ENCODE results near the gene VEZF1.

The VEZF1 gene

DNA sequence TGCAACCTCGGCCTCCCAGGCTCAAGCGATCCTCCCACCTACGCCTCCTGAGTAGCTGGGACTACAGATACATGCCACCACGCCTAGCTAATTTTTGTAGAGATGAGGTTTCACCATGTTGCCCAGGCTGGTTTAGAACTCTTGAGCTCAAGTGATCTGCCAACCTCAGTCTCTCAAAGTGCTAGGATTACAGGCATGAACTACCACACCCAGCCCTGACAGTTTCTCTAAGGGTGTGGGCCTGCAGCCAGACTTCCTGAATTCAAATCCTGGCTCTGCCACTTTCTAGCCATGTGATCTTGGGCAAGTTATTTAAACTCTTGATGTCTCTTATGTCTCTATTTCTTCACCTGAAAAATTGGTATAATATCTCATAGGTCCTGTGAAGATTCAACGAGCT lies 38.4 kb downstream of the VEZF1 start:
- DNase-seq (ENCODE audit: low spot score): no peak

DNA sequence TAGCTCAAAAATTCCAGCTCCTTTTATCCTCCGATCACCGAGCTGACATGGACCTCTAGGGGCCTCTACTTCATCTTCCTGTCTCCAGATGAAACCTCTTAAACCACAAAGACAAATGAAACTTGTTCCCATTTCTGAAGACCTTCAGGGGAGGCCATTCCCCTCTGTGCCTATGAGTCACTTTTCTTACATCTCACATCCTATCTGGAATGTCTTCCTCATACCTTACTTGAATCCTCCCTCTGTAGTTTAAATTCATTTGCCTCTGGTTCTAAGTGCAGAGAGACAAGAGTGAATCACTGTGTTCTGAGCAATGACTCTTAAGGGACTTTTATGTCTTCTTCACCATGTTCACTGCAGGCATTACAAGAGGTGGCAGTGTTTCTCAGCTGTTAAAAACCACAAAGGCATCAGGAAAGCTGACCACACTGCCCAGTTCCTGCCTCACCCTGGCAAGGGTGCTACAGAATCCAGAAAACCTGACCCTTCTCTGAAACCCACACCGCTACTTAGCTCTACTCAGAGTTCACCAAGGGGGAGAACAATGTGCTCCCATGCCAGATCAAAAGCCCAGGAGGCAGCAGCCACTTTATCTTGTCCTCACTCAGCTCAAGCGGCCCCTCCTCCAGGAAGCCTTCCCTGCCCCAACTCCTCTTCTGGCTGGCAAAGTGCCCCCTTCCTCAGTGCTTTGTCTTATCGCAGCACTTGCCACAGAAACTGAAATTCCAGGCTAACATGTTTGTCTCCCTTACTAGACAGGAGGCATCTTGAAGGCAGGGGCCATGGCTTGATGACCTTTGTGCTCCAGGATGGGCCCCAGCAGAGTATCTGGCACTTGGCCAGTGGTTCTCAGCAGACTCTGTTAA lies 39.3 kb downstream of the VEZF1 start:
- DNase-seq (ENCODE audit: low spot score): peak; percentile 28

DNA sequence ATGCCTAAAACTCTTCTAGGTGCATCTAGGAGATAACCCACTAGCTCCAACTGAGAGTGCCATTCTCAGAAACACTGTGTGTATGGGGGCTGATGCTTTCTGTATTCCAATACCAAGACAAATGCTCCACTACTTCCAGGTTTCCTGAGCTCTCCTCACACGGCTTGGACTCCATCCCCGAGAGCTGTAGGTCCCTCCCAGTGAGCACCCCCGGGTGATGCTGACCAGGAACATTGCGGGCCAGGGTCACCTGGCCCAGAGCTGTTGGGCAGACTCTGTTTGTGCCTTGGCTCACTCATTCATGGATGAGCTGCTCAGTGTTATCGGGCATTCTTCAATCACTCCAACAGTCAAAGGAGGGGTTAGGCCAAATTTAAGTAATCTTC lies 39.9 kb downstream of the VEZF1 start:
- no peak for DNase-seq (ENCODE audit: low spot score)

DNA sequence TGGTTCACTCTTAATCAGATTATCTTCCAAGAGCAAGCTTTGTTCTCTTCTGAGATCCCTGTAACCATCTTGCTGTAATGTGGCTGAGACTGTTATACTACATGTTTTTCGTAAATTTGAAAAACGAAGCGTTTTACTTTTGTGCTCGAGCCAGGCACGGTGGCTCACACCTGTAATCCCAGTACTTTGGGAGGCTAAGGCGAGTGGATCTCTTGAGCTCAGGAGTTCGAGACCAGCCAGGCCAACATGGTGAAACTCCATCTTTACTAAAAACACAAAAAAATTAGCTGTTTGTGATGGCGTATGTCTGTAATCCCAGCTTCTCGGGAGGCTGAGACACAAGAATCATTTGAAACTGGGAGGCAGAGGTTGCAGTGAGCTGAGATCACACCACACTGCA lies 40.7 kb downstream of the VEZF1 start:
- DNase-seq (ENCODE audit: low spot score): no peak

DNA sequence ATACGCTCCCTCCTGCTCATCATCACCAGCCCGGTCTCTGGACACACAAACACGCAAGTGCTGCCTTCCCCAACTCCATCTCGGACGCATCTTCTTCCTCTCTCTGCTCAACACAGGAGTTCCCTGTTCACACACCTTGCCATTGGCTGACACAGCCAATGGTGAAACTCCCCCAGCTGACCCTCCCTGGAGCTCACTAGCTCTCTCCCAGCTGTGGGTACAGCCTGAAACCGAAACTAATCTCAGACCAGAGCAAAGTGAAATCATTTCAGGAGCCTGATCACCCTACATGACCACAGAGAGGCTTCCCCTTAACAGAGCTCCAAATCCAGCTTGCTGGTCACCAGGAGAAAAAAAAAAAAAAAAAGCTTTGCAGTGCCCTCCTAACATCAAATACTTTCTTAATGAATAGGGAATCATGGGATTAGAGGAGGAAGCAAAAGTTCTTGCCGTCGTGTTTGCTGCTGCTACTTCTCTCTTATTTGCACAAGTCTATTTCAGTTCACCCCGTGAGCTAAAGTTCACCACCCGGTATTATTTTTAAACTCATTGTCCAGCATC lies 41.2 kb downstream of the VEZF1 start:
- peak; percentile 23 for DNase-seq (ENCODE audit: low spot score)

DNA sequence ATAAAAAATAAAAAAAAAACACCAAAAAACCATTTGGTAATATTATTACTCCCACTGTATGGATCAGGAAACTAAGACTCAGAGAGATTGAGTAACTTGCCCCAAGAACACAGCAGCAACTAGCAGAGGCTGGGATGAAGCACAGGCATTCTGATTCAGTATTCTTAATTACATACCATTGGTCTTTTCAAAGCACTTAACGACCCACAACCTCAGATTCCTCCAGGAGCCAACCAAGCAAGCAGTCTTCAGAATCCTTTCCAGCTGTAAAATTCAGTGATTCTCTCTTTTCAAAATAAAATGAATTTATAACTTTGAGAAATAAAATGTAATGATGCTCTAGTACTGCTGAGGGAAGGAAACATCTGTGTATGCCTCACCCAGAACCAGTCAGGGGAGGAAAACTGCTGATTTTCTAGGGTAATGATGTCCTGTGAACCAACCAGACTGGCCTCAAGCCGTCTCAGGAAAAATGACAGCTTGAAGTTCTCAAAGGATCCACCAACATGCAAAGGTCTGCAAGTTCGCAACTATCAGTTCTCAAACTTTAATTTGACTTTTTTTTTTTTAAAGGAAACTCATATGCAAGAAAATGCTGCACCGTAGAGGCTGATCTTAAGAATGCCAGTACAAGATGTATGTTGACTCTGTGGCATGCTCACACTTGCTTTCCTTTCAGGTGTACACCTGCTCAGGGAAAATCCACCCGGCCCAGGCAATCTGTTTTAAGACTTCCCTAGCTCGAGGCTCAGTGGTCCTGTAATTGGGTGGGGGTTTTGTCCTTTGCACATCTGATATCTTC lies 41.9 kb downstream of the VEZF1 start:
- DNase-seq (ENCODE audit: low spot score): no peak

DNA sequence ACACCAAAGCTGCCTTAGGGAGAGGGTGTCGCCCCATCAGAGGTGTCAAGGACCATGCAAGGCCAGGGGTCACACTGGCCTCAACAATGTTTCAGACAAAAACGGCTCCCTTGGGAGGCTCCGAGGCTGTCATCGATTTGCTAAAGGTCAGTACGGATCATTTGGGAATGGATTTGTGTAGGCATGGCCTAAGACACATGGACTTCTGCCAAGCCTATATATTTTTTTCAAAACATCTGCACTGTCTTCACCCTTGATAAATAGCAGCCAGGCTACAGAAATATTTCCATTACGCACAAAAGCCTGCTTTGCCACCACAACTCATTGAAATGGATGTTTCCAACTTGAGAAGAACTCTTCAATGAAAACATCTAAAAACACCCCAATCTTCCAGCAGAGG lies 43.1 kb downstream of the VEZF1 start:
- DNase-seq (ENCODE audit: low spot score): no peak

DNA sequence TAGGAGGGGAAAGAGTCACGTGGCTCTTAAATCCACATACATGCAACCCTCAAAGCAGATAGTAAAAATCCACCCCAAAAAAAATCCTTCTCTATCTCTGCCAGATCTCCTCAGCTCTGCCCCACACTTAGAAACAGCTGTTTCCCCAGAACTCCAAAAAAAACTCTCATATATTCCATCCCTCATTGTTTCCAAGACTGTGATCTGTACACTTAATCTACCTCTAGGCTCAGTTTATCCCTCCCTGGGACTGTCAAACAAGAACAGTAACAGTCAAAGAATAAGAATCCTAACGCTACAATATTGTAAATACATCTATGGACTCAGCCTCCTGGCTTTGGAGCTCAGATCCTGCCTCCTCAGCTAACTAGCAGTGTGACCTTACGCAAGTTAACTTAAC lies 44.4 kb downstream of the VEZF1 start:
- no peak for DNase-seq (ENCODE audit: low spot score)

DNA sequence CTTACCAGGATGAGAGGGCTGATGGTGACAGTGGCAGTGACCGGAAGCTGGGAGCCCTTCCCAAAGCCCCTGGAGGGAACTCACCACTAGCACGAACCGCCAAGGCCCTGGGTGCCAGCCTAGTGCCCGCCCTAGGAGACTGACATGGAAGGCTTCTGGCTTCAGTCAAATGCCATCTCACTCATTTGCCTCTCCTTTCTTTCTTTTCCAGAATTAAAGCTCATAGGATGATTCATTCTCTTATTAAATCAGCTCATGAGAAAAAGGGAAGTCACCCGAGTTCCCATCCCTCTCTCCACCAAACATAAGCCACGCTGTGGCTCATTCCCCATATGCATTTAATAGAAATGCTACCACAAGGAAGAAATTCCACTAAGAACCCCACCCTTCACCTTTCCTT lies 44.9 kb downstream of the VEZF1 start:
- DNase-seq (ENCODE audit: low spot score): no peak

DNA sequence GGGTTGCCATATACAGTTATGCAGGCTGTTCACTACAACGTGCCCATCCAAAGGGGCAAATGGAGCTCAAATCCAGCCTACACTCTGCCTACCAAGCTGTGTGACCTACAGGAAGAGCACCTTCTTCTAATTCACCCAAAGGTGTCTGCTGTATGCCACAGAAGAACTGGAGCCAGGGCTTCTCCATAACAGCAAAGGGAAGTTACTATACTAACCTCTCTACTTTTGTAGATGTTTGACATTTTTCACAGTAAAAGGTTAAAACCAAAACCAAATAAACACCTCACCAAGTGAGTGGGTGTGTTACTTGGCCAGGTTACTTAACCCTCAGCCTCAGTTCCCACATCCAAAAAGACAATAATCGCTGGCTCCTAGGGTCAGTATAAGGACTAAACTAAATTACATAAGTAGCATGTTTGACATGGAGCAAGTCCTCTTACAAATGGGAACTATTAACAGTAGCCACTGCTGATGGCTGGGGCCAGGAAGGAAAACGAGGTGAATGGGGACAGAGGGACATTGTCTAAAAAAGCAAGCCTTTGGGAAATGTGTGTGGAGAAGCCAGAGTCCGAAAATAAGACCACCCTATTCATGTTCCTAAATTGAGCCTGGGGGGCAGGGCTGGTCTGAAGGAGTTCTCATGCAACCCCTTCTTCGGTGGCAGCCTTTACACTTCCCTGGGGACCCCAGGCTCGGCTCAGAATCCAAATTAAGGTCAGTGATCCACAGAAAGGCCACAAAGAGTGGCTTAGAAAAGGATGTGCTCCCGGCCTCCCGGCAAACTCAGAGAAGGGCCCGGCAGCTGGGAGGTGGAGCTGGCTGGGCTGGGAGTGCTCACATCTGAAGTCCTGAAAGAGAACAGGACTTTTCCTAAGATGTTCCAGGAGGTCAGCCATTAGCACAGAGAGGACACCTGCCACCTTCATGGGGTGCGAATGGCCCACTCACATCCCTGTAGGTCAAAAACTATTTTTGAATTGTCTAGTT lies 46.4 kb downstream of the VEZF1 start:
- no peak for DNase-seq (ENCODE audit: low spot score)

DNA sequence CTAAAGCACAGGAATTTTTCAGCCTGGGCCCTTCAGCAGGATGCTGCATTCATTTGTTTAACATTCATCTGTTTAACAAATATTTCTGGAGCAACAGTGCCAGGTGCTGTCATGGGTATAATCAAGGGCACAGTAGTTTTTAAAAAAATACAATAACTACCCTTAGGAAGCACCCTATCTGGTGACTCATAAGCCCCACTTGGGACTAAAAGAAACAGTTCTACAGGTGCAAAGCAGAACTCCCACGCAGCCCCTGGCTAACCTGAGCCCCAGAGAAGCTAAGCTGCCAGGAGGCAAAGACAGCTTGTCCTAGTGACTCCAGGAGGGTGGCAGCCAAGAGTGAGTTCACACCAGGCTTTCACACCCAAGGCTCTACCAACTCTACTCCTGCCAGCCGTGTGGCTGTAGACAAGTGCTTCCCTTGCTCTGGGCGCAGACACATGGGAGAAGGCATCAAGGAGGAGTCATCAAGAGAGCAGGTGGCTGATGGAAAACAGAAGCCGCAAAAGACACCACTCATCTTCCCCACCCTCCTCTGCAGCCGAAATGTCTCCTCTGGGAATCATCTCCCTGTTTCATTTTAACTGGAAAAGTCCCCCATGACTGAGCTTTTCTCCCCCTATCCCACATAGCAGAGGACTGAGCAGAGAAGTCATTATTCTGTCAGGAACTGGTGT lies 47.3 kb downstream of the VEZF1 start:
- DNase-seq (ENCODE audit: low spot score): no peak

DNA sequence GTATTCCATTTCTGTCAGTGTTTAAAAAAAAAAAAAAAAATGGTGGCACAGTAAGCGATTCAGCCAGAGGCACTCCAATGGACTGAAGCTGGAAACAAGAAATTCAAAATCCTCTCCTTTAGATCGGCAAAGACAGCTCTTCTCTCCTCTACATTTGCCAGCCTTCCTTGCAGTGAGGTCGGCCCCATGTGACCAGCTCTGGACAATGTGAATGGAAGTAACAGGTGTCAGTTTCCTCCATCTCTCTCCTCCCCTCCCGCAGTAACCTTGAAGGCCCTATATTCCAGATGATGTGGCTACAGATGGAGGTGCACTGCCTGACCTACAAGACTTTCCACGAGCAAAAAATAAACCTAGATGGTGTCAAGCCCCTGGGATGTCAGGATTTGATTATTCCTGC lies 47.8 kb downstream of the VEZF1 start:
- DNase-seq (ENCODE audit: low spot score): no peak

DNA sequence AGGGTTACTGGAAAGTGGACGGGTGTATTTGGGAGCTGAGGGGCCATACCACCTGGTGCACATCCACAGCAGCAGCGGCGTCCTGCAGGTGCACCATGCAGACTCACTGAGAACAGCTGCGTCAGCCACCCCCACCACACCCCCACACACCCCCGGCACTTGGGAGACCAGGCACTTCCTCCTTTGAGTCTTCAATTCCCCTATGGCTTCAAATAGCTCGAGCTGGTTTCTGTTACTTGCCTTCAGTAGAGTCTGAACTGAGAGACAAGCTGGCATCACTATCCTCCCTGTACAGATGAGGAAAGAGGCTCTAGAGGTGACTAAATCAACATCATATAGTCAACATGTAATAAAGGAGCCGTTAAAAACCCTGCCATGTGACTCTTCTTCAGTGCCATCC lies 48.3 kb downstream of the VEZF1 start:
- DNase-seq (ENCODE audit: low spot score): no peak

DNA sequence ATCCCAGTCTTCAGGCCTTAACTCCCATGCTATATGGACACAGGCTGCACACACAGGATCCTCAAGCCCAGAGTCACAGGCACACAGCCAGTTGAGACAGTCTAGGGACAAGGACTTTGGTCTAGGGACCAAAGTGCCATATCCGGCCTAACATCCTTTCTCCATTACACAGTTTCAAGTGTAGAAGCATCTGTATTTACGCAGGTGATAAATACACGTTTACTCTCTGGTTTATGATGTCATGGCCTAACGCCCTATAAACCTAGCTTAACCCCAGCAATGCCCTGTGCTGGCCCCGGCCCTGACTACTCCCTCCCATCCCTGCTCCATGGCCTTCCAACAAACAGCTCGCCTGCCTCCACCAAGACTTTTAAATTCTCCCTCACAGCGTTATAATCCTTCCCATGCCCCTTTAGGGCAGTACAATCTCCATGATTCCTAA lies 50.0 kb downstream of the VEZF1 start:
- DNase-seq (ENCODE audit: low spot score): no peak

DNA sequence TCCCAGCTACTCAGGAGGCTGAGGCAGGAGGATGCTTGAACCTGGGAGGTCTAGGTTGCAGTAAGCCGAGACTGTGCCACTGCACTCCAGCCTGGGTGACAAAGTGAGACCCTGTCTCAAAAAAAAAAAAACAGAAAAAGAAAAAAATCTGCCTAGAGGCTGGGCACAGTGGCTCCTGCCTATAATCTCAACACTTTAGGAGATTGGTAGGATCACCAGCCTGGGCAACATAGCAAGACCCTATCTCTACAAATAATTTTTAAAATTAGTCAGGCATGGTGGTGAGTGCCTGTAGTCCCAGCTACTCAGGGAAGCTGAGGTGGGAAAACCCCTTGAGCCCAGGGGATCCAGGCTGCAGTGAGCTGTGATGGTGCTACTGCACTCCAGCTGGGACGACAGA lies 50.6 kb downstream of the VEZF1 start:
- DNase-seq (ENCODE audit: low spot score): no peak

DNA sequence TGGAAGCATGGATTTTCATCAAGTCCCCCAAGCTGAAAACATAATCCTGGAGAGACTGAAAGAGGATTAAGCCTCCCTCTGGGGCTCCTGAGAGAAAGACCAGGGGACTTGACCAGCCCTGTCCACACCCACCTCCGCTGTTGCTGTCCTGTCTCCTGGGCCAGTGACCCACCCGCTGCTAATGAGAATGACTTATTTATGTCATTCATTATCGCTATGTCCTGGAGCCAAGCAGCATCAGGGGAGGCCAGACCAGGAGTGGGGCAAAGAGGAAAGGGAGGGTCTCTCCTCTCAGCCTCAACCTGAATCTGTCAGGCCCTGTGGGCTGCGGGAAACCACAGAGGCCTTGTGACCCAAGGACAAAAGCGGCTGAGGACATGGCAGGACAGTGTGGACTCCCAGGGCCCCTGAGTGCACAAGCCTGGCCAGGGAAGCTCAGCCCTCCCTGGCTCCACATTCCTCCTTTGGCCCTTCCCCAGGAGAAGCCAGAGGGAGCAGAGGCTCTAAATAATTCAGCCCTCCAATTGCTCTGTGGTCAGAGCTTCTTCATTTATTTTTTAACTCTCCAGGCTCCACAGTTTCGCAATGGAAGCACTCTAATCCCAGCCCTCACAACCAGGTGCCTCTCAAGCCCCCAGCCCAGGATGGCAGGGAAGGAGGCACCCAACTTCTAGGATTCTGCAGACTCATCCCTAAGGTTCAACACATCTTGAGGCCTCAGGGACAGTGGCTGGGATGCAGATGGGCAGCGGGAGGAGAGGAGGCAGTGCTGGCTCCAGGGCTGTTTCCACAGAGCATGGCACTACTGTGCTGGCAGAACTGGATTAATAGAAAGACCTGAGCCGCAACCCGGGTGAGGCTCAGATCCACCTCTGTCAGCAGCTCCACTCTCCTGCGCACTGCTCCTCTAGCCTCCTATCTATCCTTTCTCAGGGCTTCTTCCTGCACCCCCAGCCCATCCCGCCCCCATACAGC lies 51.9 kb downstream of the VEZF1 start:
- no peak for DNase-seq (ENCODE audit: low spot score)

DNA sequence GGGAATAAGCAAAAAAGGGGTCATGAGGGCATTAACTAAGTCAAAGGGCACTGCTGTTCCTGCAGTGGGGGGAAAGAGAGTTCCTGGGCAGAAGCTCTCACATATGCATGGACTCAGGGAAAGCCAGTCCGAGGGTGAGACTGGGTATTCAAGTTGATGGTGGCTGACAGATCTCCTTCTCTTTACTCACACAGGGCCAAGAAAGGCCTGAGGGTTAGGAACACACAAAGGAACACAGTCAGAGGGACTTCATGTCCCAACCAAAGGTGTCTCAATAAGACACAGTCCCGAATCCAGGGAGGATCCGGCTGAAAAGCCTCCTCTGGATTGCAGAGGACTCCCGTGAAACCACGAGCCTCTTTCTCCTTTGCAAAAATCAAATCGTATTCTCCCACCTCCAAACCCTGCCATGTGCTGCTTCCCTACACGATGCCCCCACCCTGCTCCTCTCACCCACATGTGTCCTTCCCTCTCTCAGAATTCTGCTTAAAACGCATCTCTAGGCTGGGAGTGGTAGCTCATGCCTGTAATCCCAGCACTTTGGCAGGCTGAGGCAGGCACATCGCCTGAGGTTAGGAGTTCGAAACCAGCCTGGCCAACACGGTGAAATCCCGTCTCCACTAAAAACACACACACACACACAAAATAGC lies 56.4 kb downstream of the VEZF1 start:
- no peak for DNase-seq (ENCODE audit: low spot score)

DNA sequence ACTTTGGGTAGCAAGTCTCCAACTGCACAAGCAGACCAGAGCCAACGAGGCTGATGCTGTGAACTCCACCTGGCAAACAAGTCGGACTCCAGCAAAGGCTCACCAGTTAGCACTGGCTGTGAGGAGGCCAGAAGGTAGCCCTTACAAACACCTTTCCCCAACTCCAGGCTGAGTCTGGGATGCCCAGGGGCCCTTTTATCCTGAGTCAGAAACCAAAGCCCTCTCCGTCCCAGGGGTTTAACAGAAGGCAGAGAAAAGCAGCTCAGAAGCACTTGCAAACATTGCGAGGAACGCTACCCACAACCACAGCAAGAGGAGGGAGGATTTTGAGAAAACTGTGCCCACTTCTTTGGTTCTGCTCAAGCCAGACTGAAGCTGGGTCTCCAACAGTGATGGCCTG lies 57.8 kb downstream of the VEZF1 start:
- no peak for DNase-seq (ENCODE audit: low spot score)

DNA sequence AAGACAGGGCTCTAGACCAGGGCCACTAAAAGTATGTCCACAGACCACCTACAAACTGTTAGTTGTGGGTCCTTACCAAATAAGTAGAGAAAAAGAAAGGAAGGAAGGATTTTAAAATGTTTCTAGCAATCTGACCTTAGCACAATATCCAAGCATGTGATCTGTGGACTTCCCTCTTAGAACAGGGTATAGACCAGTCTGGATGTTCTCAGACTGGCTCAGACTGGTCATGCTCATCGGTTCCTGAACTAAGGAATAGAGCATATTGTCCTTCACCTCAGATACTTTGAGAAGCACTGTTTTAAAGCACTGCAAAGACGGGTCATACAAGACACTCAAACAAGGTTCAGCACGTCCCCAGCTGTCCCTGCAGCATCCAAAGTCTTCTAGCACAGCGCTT lies 58.7 kb downstream of the VEZF1 start:
- DNase-seq (ENCODE audit: low spot score): no peak

DNA sequence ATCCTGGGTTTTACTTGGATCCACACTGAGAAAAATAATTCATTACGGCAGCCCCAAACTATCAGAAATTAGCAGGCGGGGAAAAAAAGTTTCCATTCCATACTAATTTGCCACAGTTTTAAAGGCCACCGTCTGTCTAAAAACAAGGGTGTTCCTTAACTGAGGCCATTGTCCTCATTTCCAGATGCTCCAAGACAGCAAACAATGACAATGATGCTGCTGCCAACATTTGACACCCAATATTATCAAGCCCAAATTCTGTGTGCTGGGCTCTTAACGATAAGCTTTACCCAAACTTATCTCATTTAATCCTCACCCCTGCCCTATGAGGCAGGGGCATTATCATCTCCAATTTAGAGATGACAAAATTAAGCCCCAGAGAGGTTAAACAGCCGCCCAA lies 59.1 kb downstream of the VEZF1 start:
- DNase-seq (ENCODE audit: low spot score): peak; percentile 16
